ENCODE measurements around the gene FBXL20. TPM values are rescaled to one million over a fixed set of nuclear protein-coding genes. Genes with fewer than 3 reads are reported as not detected.

Gene FBXL20
- total RNA-seq, 1 experiment from 2014 or later: 71.5 TPM

- Mint-ChIP-seq H3K27ac (ENCODE audit: unreplicated experiment) (no peak overlapping the region), H3K9me3 (ENCODE audit: low read depth, unreplicated experiment) (no peaks in the 10 kb centered on the region), H3K4me3 (ENCODE audit: low read depth, unreplicated experiment) (no peak overlapping the region), H3K36me3 (ENCODE audit: insufficient read depth, unreplicated experiment) (peaks cover 5% of the 10 kb centered on the region), H3K27me3 (ENCODE audit: unreplicated experiment) (no peaks in the 10 kb centered on the region), H3K4me1 (ENCODE audit: low read depth, unreplicated experiment) (peaks cover 18% of the 10 kb centered on the region)
- no peak for DNase-seq
- CTCF ChIA-PET: interaction anchor here (1.0 kb wide), 1 partner anchor 20 kb away, joined by 5 read pairs; no protein-coding TSS in a partner anchor
- no peak for TF ChIP-seq CTCF (IDR thresholded peaks at IDR 0.05; ENCODE audit: unreplicated experiment)
- intact Hi-C loops (cut with micrococcal nuclease; ENCODE audit: unreplicated experiment): no loop called here
- BruUV-seq (replicated peaks): no TSS peak
Measured at GRCh38 chr17:39361064-39361463, 40.4 kb downstream of the FBXL20 start.

- H3K4me3 Mint-ChIP-seq (ENCODE audit: low read depth, unreplicated experiment): no peak overlapping the region
- intact Hi-C loops (cut with micrococcal nuclease; ENCODE audit: unreplicated experiment): no loop called here
- CTCF ChIA-PET: no interaction called here
Measured at GRCh38 chr17:39360537-39360936, 40.9 kb downstream of the FBXL20 start.

DNA sequence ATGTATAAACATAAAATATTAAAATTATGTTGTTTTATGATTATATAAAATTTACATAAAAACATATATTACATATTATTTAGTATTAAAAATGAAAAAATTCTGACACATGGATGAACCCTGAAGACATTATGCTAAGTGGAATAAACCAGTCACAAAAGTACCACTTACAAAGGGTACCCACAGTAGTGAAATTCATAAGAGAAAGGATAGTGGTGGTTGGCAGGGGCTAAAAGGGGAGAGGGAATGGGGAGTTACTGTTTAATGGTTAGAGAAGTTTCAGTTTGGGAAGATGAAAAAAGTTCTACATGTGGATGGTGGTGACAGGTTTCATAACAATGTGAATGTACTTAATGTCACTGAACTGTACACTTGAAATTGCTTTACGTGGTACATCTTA is 41.4 kb downstream of the FBXL20 start:
- Mint-ChIP-seq H3K9me3 (ENCODE audit: low read depth, unreplicated experiment) (no peaks in the 10 kb centered on the region), H3K36me3 (ENCODE audit: insufficient read depth, unreplicated experiment) (peaks cover 5% of the 10 kb centered on the region), H3K27ac (ENCODE audit: unreplicated experiment) (no peak overlapping the region), H3K4me3 (ENCODE audit: low read depth, unreplicated experiment) (no peak overlapping the region), H3K4me1 (ENCODE audit: low read depth, unreplicated experiment) (peaks cover 18% of the 10 kb centered on the region), H3K27me3 (ENCODE audit: unreplicated experiment) (no peaks in the 10 kb centered on the region)
- no peak for DNase-seq
- TF ChIP-seq CTCF (IDR thresholded peaks at IDR 0.05; ENCODE audit: unreplicated experiment): no peak
- CTCF ChIA-PET: no interaction called here
- intact Hi-C loops (cut with micrococcal nuclease; ENCODE audit: unreplicated experiment): no loop called here
- no TSS peak for BruUV-seq (replicated peaks)

More at GRCh38 chr17:39360537-39360936, 40.9 kb downstream of the FBXL20 start:
- Mint-ChIP-seq H3K36me3 (ENCODE audit: insufficient read depth, unreplicated experiment) (peaks cover 5% of the 10 kb centered on the region), H3K27me3 (ENCODE audit: unreplicated experiment) (no peaks in the 10 kb centered on the region), H3K4me1 (ENCODE audit: low read depth, unreplicated experiment) (peaks cover 18% of the 10 kb centered on the region), H3K9me3 (ENCODE audit: low read depth, unreplicated experiment) (no peaks in the 10 kb centered on the region), H3K27ac (ENCODE audit: unreplicated experiment) (no peak overlapping the region)
- BruUV-seq (replicated peaks): no TSS peak
- no peak for DNase-seq
- TF ChIP-seq CTCF (IDR thresholded peaks at IDR 0.05; ENCODE audit: unreplicated experiment): no peak

DNA sequence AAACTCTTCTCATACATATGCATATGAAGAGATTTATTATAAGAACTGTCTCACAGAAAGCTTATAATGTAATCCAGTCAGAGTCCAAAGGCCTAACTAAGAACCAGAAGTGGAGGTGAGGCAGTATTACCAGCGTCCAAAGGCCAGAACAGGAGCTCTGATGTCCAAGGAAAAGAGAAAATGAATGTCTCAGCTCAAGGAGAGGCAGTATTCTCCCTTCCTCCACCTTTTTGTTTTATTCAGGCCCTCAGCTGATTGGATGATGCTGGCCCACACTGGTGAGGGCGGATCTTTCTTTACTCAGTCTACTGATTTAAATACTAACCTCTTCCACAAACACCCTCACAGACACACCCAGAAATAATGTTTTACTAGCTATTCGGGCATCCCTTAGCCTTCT is 43.4 kb downstream of the FBXL20 start:
- peaks cover 26% of the 10 kb centered on the region for H3K4me1 Mint-ChIP-seq (ENCODE audit: low read depth, unreplicated experiment)
- no peaks in the 10 kb centered on the region for H3K9me3 Mint-ChIP-seq (ENCODE audit: low read depth, unreplicated experiment)
- no peak for DNase-seq
- no peaks in the 10 kb centered on the region for H3K27me3 Mint-ChIP-seq (ENCODE audit: unreplicated experiment)
- no peak overlapping the region for H3K4me3 Mint-ChIP-seq (ENCODE audit: low read depth, unreplicated experiment)
- no peak for TF ChIP-seq CTCF (IDR thresholded peaks at IDR 0.05; ENCODE audit: unreplicated experiment)
- no TSS peak for BruUV-seq (replicated peaks)
- CTCF ChIA-PET: interaction anchor here (0.5 to 1.8 kb wide), 21 partner anchors 10 to 1938 kb away, joined by 3 to 9 read pairs (median 4); partner anchors contain the start of gene MED1
- peaks cover 5% of the 10 kb centered on the region for H3K36me3 Mint-ChIP-seq (ENCODE audit: insufficient read depth, unreplicated experiment)
- no peak overlapping the region for H3K27ac Mint-ChIP-seq (ENCODE audit: unreplicated experiment)
- intact Hi-C loops (cut with micrococcal nuclease; ENCODE audit: unreplicated experiment): no loop called here

Data from Calu3 (cell line).